A549 (cell line): ENCODE results near the gene LRRC36. TPM values are rescaled to one million over a fixed set of nuclear protein-coding genes. Genes with fewer than 3 reads are reported as not detected.

Source experiments
- ATAC-seq, 2 experiments: fragments of 200-7000 bp in 1 of 2; fragments of >200 bp in 1 of 2; cut with Nextera tagmentation in 1 of 2; cut with Tn5 transposase in 1 of 2; 3 replicates each; pipeline versions ENCODE4 v1.8.0 to v1.9.1; 2018 to 2020; ENCODE audit warnings: mild to moderate bottlenecking in 1 of 2, moderate library complexity in 1 of 2
- CTCF ChIA-PET: fragments of 300-600 bp; sonication (Branson Sonifier 250); formaldehyde crosslinking; extraction: SDS; loops from one replicate; lab custom pipeline; 2021; ENCODE audit warnings: antibody characterized with exemption, inconsistent platforms; lab: Yijun Ruan, JAX
- POLR2A ChIA-PET: fragments of 350-600 bp; formaldehyde crosslinking; extraction: SDS; loops from one replicate; lab custom pipeline; 2021; ENCODE audit warnings: antibody characterized with exemption, inconsistent platforms; lab: Yijun Ruan, JAX
- DNase-seq, 2 experiments: peaks; one replicate each; pipeline versions ENCODE4 v3.0.0 to v3.0.0-alpha.2; 2011 to 2016; ENCODE audit warnings: low read depth in 1 of 2, low spot score in 1 of 2
- FAIRE-seq: peaks from 2 replicates; lab custom pipeline; 2011; peaks lifted over from hg19 to GRCh38; lab: Jason Lieb, UNC
- H3K27ac ChIP-seq, 2 experiments: fragments of >200 bp; sonication (Bioruptor Twin); formaldehyde crosslinking; 3 replicates each; pipeline ENCODE4 v1.5.1; 2016 to 2017
- H3K4me1 ChIP-seq: fragments of >200 bp; sonication (Bioruptor Twin); formaldehyde crosslinking; 3 replicates; pipeline ENCODE4 v1.6.1; 2016
- H3K4me2 ChIP-seq: fragments of >200 bp; sonication (Bioruptor Twin); formaldehyde crosslinking; 3 replicates; pipeline ENCODE4 v1.6.1; 2016
- H3K4me3 ChIP-seq: fragments of >200 bp; sonication (Bioruptor Twin); formaldehyde crosslinking; 3 replicates; pipeline ENCODE4 v1.5.1; 2016
- H3K9me3 ChIP-seq: fragments of >200 bp; sonication (Bioruptor Twin); formaldehyde crosslinking; 3 replicates; pipeline ENCODE4 v1.6.1; 2016
- BCL3 ChIP-seq: fragments of >200 bp; sonication (Bioruptor Twin); formaldehyde crosslinking; IDR thresholded peaks from 3 replicates; pipeline ENCODE4 v1.6.1; 2016
- CEBPB ChIP-seq, 2 experiments: fragments of >200 bp in 1 of 2; sonication (Bioruptor Twin) in 1 of 2; formaldehyde crosslinking in 1 of 2; IDR thresholded peaks; 2 replicates each; pipeline ENCODE4 v1.6.1; 2012 to 2016
- CHD2 ChIP-seq: fragments of 150-350 bp; IDR thresholded peaks from 2 replicates; pipeline ENCODE4 v1.6.1; 2014; ENCODE audit warnings: low read length; ENCODE audit not compliant: partially characterized antibody
- CHD4 ChIP-seq: fragments of 200-600 bp; sonication (generic); IDR thresholded peaks from 2 replicates; pipeline ENCODE4 v1.6.1; 2016; ENCODE audit warnings: antibody characterized with exemption, mild to moderate bottlenecking, borderline replicate concordance
- CTCF ChIP-seq: fragments of >200 bp; sonication (Bioruptor Twin); formaldehyde crosslinking; IDR thresholded peaks from 3 replicates; pipeline ENCODE4 v1.5.1; 2016
- ELK1 ChIP-seq: fragments of 150-350 bp; IDR thresholded peaks from 2 replicates; pipeline ENCODE4 v1.6.1; 2014; ENCODE audit warnings: low read depth, mild to moderate bottlenecking, low read length
- FOSL2 ChIP-seq, 2 experiments: fragments of 450-650 bp in 1 of 2; fragments of >200 bp in 1 of 2; sonication (Bioruptor Twin) in 1 of 2; formaldehyde crosslinking; IDR thresholded peaks; 2 replicates each; pipeline versions ENCODE4 v1.5.0 to v1.6.1; 2016 to 2020; ENCODE audit warnings: mild to moderate bottlenecking in 1 of 2, moderate library complexity in 1 of 2
- HDAC2 ChIP-seq: fragments of 200-600 bp; sonication (generic); IDR thresholded peaks from 2 replicates; pipeline ENCODE4 v1.6.1; 2016
- HEYL ChIP-seq: fragments of 250-450 bp; sonication (Bioruptor Pico); IDR thresholded peaks from 2 replicates; pipeline ENCODE4 v1.8.0; 2021; ENCODE audit warnings: mild to moderate bottlenecking, moderate library complexity
- HMGXB4 ChIP-seq: fragments of 250-450 bp; sonication (Bioruptor Pico); IDR thresholded peaks from 2 replicates; pipeline ENCODE4 v1.5.0; 2021; ENCODE audit warnings: mild to moderate bottlenecking, moderate library complexity, borderline replicate concordance
- HOXB13 ChIP-seq: fragments of 250-450 bp; sonication (Bioruptor Pico); IDR thresholded peaks from 2 replicates; pipeline ENCODE4 v1.5.0; 2020; ENCODE audit warnings: low read depth, mild to moderate bottlenecking, moderate library complexity
- HOXB5 ChIP-seq: fragments of 250-450 bp; sonication (Bioruptor Pico); IDR thresholded peaks from 2 replicates; pipeline ENCODE4 v1.5.0; 2020; ENCODE audit warnings: mild to moderate bottlenecking, moderate library complexity
- JUN ChIP-seq, 2 experiments: fragments of >200 bp; sonication (Bioruptor Twin); formaldehyde crosslinking; IDR thresholded peaks; 2 replicates in 1 of 2; 3 replicates in 1 of 2; pipeline ENCODE4 v1.6.1; 2016 to 2017
- MAZ ChIP-seq: fragments of 150-350 bp; IDR thresholded peaks from 2 replicates; pipeline ENCODE4 v1.6.1; 2014; ENCODE audit warnings: antibody characterized with exemption, low read depth, low read length, borderline replicate concordance
- POLR2AphosphoS2 ChIP-seq: conservative IDR thresholded peaks from 2 replicates; pipeline ENCODE4 v1.6.1; 2012; ENCODE audit warnings: low read length, improper control_type of control experiment, inconsistent platforms
- RAD21 ChIP-seq, 2 experiments: fragments of >200 bp in 1 of 2; sonication (Bioruptor Twin) in 1 of 2; formaldehyde crosslinking in 1 of 2; IDR thresholded peaks in 1 of 2; conservative IDR thresholded peaks in 1 of 2; 2 replicates in 1 of 2; 3 replicates in 1 of 2; pipeline ENCODE4 v1.6.1; 2012 to 2018; ENCODE audit warnings: inconsistent platforms in 1 of 2
- RCOR1 ChIP-seq: fragments of 150-350 bp; IDR thresholded peaks from 2 replicates; pipeline ENCODE4 v1.6.1; 2014; ENCODE audit warnings: antibody characterized with exemption, low read length, low read depth
- RFX5 ChIP-seq: fragments of 450-650 bp; IDR thresholded peaks from 2 replicates; pipeline ENCODE4 v1.7.1; 2014; ENCODE audit warnings: antibody characterized with exemption, mild to moderate bottlenecking, moderate library complexity
- SREBF2 ChIP-seq: fragments of 450-650 bp; IDR thresholded peaks from 2 replicates; pipeline ENCODE4 v1.6.1; 2014; ENCODE audit warnings: mild to moderate bottlenecking, moderate library complexity
- TFCP2L1 ChIP-seq: fragments of 250-450 bp; sonication (Bioruptor Pico); IDR thresholded peaks from 2 replicates; pipeline ENCODE4 v1.5.0; 2021; ENCODE audit warnings: mild to moderate bottlenecking
- TP53 ChIP-seq: fragments of 250-450 bp; sonication (Bioruptor Pico); IDR thresholded peaks from 2 replicates; pipeline ENCODE4 v1.5.0; 2021; ENCODE audit warnings: mild to moderate bottlenecking, moderate library complexity
- ZFP36 ChIP-seq: fragments of 450-650 bp; IDR thresholded peaks from 2 replicates; pipeline ENCODE4 v1.6.1; 2014; ENCODE audit warnings: borderline replicate concordance; ENCODE audit not compliant: partially characterized antibody
- ZNF302 ChIP-seq: fragments of 250-450 bp; sonication (Bioruptor Pico); IDR thresholded peaks from 2 replicates; pipeline ENCODE4 v1.9.0; 2021; ENCODE audit warnings: inconsistent platforms, mild to moderate bottlenecking, moderate library complexity
- WGBS: methylation state at CpG from one replicate; pipeline ENCODE4 v1.1.6; 2017; ENCODE audit errors: missing lambda C conversion rate; 5-methylcytosine and 5-hydroxymethylcytosine counted together
- polyA plus RNA-seq, 4 experiments: library from polyadenylated mRNA; depleted of rRNA in 3 of 4; stranded (reverse); fragments of >200 nt; fragmentation: RNase III in 1 of 4; extraction: RNeasy Plus Mini Kit Qiagen cat#74134 plus additional on column Dnase treatment in 1 of 4; gene quantifications; 2 replicates in 3 of 4; 3 replicates in 1 of 4; pipeline ENCODE4 v1.2.3, GENCODE V29; 2011 to 2017
- TF ChIP-seq, protein P1 (sequence below): fragments of 200-600 bp; sonication (generic); IDR thresholded peaks from 2 replicates; pipeline ENCODE4 v1.6.1; 2016; ENCODE audit warnings: antibody characterized with exemption, mild to moderate bottlenecking, moderate library complexity
- TF ChIP-seq, protein P2 (sequence below): IDR thresholded peaks from 2 replicates; pipeline ENCODE4 v1.6.1; 2012

Gene LRRC36
- polyA plus RNA-seq, 2 of the 4 experiments (the other 2 are of a cell fraction), result 0.48 to 0.57 TPM

DNA sequence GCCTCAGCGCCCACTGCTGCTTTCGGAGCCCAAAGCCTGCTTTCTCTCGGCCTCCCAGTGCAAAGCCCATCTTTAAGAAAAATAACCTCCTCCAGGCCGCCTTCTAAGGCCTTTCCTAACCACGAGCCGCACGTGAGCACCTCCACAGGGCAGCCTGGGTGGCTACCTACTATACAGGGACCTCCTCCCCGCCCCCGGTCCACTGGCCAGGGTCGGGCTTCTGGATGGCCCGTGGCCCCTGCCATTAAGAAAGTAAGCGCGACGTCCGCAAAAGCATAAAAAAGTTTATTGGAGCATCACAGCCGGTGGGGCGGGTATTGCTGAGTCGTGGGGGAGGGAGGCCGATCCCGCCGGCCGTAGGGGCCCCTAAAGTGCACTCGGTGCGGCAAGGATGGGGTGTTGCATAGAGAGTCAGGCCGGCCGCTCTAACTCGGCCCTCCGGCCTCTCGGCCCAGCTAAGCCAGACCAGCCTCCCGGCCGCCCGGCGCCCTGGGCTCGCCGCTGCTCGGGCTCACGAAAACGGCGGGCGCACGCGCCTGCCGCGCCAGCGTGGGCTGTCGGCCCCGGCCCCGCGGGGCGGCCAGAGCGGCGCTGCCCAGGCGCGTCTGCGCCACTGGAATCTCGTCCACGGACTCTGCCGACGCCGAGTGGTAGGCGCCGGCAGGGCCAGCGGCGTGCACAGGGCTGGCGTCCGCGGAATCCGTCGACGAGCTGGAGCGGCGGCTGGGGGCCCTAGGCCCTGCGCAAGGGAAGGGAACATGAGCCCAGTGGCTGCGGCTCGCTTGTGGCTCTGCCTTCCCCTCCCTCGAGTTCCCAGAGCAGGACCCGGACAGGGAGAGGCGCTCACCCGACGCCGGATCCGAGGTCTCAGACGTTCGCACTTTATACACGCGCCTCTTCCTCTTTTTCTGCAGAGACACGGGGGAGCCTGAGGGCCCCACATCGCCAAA lies 67.8 kb downstream of the LRRC36 start:
- H3K9me3 ChIP-seq, result no peaks in the 10 kb centered on the region
- H3K4me1 ChIP-seq, result peaks cover 15% of the 10 kb centered on the region
- TF ChIP-seq CHD4 (no peak), ELK1 (no peak), TP53 (CRISPR knock-in tag) (no peak), HDAC2 (no peak), HMGXB4 (CRISPR knock-in tag) (no peak), FOSL2 (IDR thresholded peaks at IDR 0.05) (no peak), FOSL2 (CRISPR knock-in tag; IDR thresholded peaks at IDR 0.05) (no peak), BCL3 (no peak), RCOR1 (no peak)
- TF ChIP-seq, protein P1, sequence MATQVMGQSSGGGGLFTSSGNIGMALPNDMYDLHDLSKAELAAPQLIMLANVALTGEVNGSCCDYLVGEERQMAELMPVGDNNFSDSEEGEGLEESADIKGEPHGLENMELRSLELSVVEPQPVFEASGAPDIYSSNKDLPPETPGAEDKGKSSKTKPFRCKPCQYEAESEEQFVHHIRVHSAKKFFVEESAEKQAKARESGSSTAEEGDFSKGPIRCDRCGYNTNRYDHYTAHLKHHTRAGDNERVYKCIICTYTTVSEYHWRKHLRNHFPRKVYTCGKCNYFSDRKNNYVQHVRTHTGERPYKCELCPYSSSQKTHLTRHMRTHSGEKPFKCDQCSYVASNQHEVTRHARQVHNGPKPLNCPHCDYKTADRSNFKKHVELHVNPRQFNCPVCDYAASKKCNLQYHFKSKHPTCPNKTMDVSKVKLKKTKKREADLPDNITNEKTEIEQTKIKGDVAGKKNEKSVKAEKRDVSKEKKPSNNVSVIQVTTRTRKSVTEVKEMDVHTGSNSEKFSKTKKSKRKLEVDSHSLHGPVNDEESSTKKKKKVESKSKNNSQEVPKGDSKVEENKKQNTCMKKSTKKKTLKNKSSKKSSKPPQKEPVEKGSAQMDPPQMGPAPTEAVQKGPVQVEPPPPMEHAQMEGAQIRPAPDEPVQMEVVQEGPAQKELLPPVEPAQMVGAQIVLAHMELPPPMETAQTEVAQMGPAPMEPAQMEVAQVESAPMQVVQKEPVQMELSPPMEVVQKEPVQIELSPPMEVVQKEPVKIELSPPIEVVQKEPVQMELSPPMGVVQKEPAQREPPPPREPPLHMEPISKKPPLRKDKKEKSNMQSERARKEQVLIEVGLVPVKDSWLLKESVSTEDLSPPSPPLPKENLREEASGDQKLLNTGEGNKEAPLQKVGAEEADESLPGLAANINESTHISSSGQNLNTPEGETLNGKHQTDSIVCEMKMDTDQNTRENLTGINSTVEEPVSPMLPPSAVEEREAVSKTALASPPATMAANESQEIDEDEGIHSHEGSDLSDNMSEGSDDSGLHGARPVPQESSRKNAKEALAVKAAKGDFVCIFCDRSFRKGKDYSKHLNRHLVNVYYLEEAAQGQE, result no peak
- CTCF ChIA-PET, result interaction anchor here (0.8 to 3.1 kb wide), 11 partner anchors 11 to 134 kb away, joined by 3 to 20 read pairs (median 4); partner anchors contain the start of genes KCTD19 and LRRC36
- no peak for ATAC-seq
- no peak overlapping the region for H3K4me3 ChIP-seq
- FAIRE-seq, result no peak
- 93% methylated on average over 68 of the region's 88 CpGs for WGBS
- H3K27ac ChIP-seq, result peak overlapping the region in 1 of 2 experiments; percentile 75; a peak in 3 of 6 replicates
- POLR2A ChIA-PET, result no interaction called here
- peak overlapping the region; percentile 92; the same call in 2 of the 3 replicates for H3K4me2 ChIP-seq
- DNase-seq, result no peak

DNA sequence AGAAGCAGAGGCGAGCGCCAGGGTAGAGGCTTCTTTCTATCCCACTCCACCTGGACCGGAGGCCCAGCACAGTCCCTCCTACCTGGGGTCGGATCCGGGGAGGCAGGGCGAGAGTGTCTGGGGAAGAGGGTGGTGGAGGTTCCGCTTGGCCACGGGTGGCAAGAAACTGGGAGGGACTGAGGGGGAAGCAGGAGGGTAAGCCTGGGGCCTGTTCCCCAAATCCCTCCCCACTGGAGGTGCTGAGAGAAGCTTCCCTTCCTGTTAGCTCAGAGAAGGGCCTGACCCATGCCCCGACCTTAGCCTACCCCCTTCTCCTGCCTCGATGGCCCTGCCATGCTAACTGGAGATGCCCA lies 68.5 kb downstream of the LRRC36 start:
- Histone ChIP-seq H3K4me3 (no peak overlapping the region), H3K4me1 (peaks cover 15% of the 10 kb centered on the region), H3K27ac (peak overlapping the region in 1 of 2 experiments; percentile 68; a peak in 2 of 6 replicates), H3K9me3 (no peaks in the 10 kb centered on the region), H3K4me2 (no peak overlapping the region)
- CTCF ChIA-PET, result interaction anchor here (1.3 to 2.6 kb wide), 4 partner anchors 21 to 135 kb away, joined by 3 to 10 read pairs (median 6); partner anchors contain the start of genes KCTD19 and LRRC36
- WGBS, result 81% methylated on average over 10 of the region's 10 CpGs
- no peak for DNase-seq
- POLR2A ChIA-PET, result interaction anchor here (0.8 kb wide), 1 partner anchor 68 kb away, joined by 3 read pairs; the partner anchor contains the start of genes KCTD19 and LRRC36
- ATAC-seq, result no peak
- FAIRE-seq, result no peak
- TF ChIP-seq, protein P2, sequence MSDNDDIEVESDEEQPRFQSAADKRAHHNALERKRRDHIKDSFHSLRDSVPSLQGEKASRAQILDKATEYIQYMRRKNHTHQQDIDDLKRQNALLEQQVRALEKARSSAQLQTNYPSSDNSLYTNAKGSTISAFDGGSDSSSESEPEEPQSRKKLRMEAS, result no peak
- TF ChIP-seq SREBF2 (no peak), CEBPB (IDR thresholded peaks at IDR 0.05) (no peak), CHD2 (no peak), RAD21 (conservative IDR thresholded peaks at IDR 0.05 in 1 of 2, IDR thresholded peaks at IDR 0.05 in 1 of 2) (no peak), TFCP2L1 (CRISPR knock-in tag) (no peak), ZFP36 (no peak), HDAC2 (no peak), MAZ (no peak), POLR2AphosphoS2 (no peak), ZNF302 (CRISPR knock-in tag) (no peak), RFX5 (no peak), JUN (IDR thresholded peaks at IDR 0.05) (no peak), HOXB13 (CRISPR knock-in tag) (no peak), HOXB5 (CRISPR knock-in tag) (no peak), HEYL (CRISPR knock-in tag) (no peak), CTCF (no peak)
